ENCODE measurements around the gene PUM1.

GRCh38 chr1:30929135-30929889 lies 136.2 kb downstream of the PUM1 start:
- TF ChIP-seq CTCF (IDR thresholded peaks at IDR 0.05; ENCODE audit: low read depth, low read length, poor library complexity, severe bottlenecking) = peak; percentile 91
- TF ChIP-seq EZH2phosphoT487 (IDR thresholded peaks at IDR 0.05; ENCODE audit: borderline replicate concordance, low read length) = no peak
